NB4 (cell line): ENCODE results near the gene ATM.

Source experiments
- DNase-seq: peaks from one replicate; pipeline ENCODE4 v3.0.0; 2010; ENCODE audit warnings: low read depth
- H3K4me3 ChIP-seq: one replicate; pipeline ENCODE4 v1.5.1; 2011; ENCODE audit warnings: mild to moderate bottlenecking, low read depth, low read length, moderate library complexity
- CTCF ChIP-seq: IDR thresholded peaks from one replicate; pipeline ENCODE4 v1.5.1; 2012; ENCODE audit warnings: low read depth, low read length
- MAX ChIP-seq: IDR thresholded peaks from 2 replicates; pipeline ENCODE4 v1.6.1; 2011; ENCODE audit warnings: low read depth, low read length
- MYC ChIP-seq: IDR thresholded peaks from 2 replicates; pipeline ENCODE4 v1.6.1; 2011; ENCODE audit warnings: low read depth, low read length
- POLR2A ChIP-seq: IDR thresholded peaks from 2 replicates; pipeline ENCODE4 v1.6.1; 2011; ENCODE audit warnings: mild to moderate bottlenecking; ENCODE audit not compliant: insufficient read length; ENCODE audit errors: extremely low read depth

The ATM gene

GRCh38 chr11:108218455-108218854 lies 4.4 kb upstream of the ATM start:
- no peak for DNase-seq
- TF ChIP-seq MAX, result no peak
- TF ChIP-seq MYC, result no peak
- TF ChIP-seq CTCF, result no peak
- no peak for TF ChIP-seq POLR2A
- no peak overlapping the region for H3K4me3 ChIP-seq

- TF ChIP-seq MAX (no peak), POLR2A (no peak), CTCF (no peak), MYC (no peak)
- no peak for DNase-seq
- no peak overlapping the region for H3K4me3 ChIP-seq
Observed at GRCh38 chr11:108218912-108219783, 3.7 kb upstream of the ATM start.

- no peak for TF ChIP-seq MYC
- no peak for TF ChIP-seq CTCF
- no peak for TF ChIP-seq MAX
- no peak for TF ChIP-seq POLR2A
- H3K4me3 ChIP-seq, result peak overlapping the region; percentile 78
- peak; percentile 53 for DNase-seq
Observed at GRCh38 chr11:108220721-108221336, 2.0 kb upstream of the ATM start.

- TF ChIP-seq CTCF, result no peak
- no peak for TF ChIP-seq POLR2A
- TF ChIP-seq MAX, result no peak
- TF ChIP-seq MYC, result no peak
- peak overlapping the region; percentile 78 for H3K4me3 ChIP-seq
- peak; percentile 28 for DNase-seq
Observed at GRCh38 chr11:108221371-108221770, 1.5 kb upstream of the ATM start.

- TF ChIP-seq CTCF (no peak), MYC (no peak), POLR2A (no peak), MAX (no peak)
- DNase-seq, result no peak
Observed at GRCh38 chr11:108221911-108222573, 825 bp upstream of the ATM start.

More at GRCh38 chr11:108221911-108222573, 825 bp upstream of the ATM start:
- H3K4me3 ChIP-seq, result peak overlapping the region; percentile 78
